GM19395 (cell line): ENCODE data around the gene GPC2.

Source experiments
- ATAC-seq: cut with Tn5 transposase; IDR thresholded peaks from one replicate; pipeline ENCODE4 v1.9.1; 2021; ENCODE audit warnings: mild to moderate bottlenecking, moderate library complexity; ENCODE audit not compliant: unreplicated experiment

The GPC2 gene

DNA sequence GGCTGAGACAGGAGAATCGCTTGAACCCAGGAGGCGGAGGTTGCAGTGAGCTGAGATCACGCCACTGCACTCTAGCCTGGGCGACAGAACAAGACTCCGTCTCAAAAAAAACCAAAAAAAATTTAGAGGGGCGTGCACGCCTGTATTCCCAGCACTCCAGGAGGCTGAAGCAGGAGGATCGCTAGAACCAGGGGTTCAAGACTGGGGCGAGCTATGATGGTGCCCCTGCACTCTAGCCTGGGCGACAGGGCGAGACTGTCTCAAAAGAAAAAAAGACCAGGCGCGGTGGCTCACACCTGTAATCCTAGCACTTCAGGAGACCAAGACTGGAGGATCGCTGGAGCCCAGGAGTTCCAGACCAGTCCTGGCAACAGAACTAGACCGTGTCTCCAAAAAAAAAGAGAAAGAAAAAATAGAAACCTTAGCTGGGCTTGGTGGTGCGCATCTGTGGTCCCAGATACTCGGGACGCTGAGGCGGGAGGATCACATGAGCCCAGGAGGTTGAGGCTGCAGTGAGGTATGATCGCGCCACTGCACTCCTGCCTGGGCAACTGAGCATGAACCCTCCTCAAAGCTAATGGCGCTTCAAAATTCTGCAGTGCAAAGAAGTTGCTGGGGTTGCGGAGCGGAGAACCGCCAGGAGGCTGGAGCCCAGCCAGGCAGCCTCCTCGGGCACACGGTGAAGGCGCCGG lies 50.8 kb downstream of the GPC2 start:
- ATAC-seq: peak; percentile 27

DNA sequence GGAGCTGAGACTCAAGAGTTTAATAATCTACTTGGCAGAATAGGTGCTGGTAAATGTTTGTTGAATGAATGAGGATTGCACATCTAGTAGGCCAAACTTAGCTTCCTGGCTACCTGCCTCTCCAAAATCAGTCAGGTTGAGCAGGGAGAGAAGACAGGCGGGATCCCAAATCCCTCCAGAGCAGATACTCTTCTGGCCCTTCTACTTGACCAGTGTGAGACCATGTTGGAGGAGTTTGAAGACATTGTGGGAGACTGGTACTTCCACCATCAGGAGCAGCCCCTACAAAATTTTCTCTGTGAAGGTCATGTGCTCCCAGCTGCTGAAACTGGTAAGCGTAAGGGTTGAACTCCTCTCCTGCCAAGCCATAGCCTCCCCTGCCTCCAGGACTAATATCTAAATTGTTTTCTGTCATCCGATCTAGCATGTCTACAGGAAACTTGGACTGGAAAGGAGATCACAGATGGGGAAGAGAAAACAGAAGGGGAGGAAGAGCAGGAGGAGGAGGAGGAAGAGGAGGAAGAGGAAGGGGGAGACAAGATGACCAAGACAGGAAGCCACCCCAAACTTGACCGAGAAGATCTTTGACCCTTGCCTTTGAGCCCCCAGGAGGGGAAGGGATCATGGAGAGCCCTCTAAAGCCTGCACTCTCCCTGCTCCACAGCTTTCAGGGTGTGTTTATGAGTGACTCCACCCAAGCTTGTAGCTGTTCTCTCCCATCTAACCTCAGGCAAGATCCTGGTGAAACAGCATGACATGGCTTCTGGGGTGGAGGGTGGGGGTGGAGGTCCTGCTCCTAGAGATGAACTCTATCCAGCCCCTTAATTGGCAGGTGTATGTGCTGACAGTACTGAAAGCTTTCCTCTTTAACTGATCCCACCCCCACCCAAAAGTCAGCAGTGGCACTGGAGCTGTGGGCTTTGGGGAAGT lies 52.6 kb downstream of the GPC2 start:
- ATAC-seq: no peak

DNA sequence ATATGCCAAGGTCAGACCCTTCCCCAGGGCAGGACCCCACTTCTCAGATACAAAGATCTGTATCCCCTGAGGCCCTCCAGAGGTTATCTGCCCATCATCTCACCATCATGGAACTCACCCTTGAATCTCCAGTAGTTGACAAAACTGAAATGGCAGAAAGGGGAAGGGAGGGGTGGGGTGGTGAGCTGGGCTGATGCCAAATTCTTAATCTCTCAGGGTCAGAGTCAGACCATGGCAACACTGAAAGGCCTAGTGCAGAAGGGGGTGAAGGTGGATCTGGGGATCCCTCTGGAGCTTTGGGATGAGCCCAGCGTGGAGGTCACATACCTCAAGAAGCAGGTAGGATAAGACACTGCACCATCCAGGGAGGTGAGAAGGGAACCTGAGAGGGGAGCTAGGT lies 54.6 kb downstream of the GPC2 start:
- no peak for ATAC-seq

DNA sequence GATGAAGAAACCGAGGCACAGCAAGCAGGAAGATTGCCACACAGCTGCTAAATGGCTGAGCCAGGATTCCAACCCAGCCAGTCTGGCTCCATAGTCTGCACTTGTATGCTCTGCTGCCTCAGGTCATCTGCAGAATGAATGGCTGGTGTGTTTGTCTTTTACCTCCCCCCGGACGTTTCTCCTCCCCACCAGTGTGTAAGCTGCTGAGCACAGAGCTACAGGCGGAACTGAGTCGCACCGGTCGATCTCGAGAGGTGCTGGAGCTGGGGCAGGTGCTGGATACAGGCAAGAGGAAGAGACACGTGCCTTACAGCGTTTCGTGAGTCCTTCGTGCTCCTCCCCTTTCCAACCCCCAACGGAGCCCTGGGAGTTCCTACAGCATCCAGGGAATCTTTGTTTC lies 55.1 kb downstream of the GPC2 start:
- no peak for ATAC-seq

DNA sequence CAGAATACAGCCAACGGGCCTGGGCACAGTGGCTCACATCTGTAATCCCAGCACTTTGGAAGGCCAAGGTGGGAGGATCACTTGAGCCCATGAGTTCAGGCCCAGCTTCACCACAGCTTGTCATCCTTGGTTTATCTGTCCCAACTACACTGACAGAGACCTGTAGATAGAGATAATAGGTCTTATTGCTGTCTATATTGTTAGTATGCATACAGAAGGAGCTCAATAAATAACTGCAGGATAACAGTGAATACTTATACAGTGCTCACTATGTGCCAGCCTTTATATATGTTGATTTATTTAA lies 56.5 kb downstream of the GPC2 start:
- ATAC-seq: no peak

DNA sequence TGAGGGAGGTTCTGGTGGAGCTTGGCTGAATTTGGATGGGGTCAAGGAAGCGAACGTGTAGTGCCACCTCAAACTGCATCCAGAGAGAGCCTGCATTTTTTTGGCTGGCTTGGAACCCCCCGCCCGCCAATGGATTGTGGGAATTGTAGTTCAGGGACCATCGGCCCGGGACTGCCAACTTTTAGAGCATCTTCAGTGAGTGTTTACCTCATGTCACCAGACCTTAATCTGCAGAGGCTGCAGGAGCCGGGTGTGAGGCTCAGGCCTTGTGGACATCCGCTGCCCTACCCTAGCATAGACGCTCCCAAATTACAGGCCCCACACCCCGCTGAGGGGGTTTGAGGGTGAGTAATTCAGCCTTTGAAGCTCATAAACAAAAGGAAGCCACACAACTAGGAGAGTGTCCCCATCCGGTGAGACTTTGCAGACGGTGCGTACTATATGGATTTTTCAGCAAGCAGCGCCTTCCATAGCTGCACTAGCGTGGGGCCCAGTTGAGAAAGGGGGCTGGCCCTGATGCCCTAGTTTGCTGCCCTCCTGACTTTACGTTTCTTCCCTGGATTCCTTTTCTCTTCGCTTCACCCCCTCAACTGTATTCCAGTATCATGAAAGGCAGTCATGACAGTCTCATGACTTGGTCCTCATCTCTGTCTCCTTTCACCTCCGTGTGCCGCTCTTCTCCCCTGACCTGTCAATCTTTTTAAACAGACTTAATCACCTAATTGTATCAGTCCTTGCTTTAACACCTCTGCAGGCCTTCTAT lies 57.0 kb downstream of the GPC2 start:
- ATAC-seq: peak; percentile 53
